Liver (tissue), 3 donors: Measurements from ENCODE around the gene THEM5.

Experiments
- ATF3 ChIP-seq: IDR thresholded peaks from 2 replicates; pipeline ENCODE4 v1.6.1; 2016; ENCODE audit warnings: antibody characterized with exemption
- CTCF ChIP-seq: fragments of 150-350 bp; IDR thresholded peaks from 2 replicates; pipeline ENCODE4 v1.5.1; 2017; ENCODE audit warnings: improper control_type of control experiment, low read depth, low read length; ENCODE audit not compliant: missing input control
- RAD21 ChIP-seq, 2 donors: IDR thresholded peaks; 2 replicates each; pipeline ENCODE4 v1.6.1; 2016; ENCODE audit warnings: antibody characterized with exemption in 2 of 2, mild to moderate bottlenecking in 2 of 2
- ZBTB33 ChIP-seq: IDR thresholded peaks from 2 replicates; pipeline ENCODE4 v1.6.1; 2016; ENCODE audit warnings: antibody characterized with exemption
- donor health status: healthy.
- donor health status: healthy.

- TF ChIP-seq ATF3: no peak
- no peak for TF ChIP-seq CTCF
- TF ChIP-seq ZBTB33: no peak
- TF ChIP-seq RAD21 (IDR thresholded peaks at IDR 0.05): no peak
These were observed 49.6 kb downstream of the THEM5 start for GRCh38 chr1:151803915-151804314.
